HG03342 (cell line): ENCODE measurements around the gene ST8SIA6.
"Not testable (repeated sequence)": the region's sequence is repeated elsewhere in the genome, so short reads cannot be mapped to it uniquely, and the experiment has no call there.

Source experiments
- ATAC-seq: cut with Tn5 transposase; IDR thresholded peaks from one replicate; pipeline ENCODE4 v1.9.1; 2021; ENCODE audit warnings: mild to moderate bottlenecking, moderate library complexity; ENCODE audit not compliant: unreplicated experiment

The ST8SIA6 gene, protein sequence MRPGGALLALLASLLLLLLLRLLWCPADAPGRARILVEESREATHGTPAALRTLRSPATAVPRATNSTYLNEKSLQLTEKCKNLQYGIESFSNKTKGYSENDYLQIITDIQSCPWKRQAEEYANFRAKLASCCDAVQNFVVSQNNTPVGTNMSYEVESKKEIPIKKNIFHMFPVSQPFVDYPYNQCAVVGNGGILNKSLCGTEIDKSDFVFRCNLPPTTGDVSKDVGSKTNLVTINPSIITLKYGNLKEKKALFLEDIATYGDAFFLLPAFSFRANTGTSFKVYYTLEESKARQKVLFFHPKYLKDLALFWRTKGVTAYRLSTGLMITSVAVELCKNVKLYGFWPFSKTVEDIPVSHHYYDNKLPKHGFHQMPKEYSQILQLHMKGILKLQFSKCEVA

DNA sequence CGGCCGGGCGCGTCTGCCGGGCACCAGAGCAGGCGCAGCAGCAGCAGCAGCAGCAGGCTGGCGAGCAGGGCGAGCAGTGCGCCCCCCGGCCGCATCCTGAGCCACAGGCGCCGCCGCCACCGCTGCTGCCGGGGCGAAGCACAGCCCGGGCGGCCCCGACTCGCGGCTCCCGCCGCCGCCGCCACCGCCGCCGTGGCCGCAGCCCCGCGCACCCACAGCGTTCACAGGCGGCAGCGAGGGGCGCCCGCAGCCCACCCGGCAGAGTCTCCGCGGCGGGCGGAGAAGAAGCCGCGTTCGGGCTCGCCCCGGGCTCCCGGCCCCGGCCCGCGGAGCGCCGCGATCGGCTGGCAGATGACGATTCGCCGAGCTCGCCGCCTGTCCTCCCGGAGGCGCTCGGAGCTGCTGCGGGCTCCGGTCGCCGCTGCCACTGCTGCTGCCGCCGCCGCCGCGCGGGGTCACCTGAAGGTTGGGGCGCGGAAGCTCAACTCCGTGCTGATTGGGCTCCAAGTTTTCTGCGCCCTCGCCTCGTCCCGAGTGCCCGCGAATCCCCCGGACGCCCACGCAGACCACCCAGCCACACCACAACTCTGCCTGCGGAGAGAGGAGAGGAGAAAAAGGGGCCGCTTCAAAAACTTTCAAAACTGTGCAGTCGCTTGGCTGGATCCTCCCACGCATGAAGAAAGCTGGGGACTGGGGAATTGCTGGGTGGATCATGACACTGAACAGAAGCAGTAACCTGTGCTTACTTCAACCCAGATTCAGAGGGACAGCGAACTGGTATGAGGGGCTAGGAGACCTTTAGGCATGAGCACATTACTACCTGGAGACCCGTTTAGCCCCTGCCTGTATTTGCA is at the start of gene ST8SIA6:
TSS of gene ST8SIA6 (minus strand) at position 435 of the 854 bp plus-strand sequence. CDS start at position 95, 340 bp downstream.
- peak; percentile 58 for ATAC-seq

DNA sequence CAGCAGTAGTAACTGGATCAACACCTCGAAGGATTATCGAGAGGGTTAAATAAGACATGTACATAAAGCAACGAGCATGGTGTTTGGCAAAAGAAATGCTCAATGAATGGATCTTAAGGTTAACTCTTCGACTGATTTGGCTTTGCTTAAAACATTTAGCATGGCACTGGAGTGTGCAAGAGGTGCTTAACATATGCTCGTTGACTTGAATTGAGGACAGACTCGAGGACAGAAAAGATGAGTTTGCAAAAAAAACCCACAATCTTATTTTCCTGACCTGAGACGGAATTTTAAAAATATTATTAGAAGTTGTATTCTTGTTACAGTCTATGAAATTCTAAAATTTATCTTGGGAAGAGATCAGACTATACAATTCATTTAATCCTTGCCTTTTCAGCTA is 49.4 kb upstream of the ST8SIA6 start:
- no peak for ATAC-seq

DNA sequence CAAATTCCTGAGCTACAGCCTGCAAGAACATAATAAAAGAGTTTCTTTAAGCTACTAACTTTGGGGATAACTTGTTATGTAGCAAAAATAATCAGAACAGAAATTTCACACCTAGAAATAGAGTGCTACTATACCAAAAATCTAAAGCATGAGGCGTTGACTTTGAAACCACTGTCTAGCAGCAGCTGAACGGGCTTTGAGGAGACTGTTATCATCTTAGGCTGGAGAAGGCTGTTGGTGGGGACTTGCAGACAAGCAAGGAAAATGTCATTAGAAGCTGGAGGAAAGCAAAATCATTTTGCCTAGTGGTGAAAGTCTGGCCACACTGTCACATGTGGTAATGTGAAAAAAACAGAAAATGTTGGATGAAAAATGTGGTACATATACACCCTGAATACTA is 48.4 kb upstream of the ST8SIA6 start:
- ATAC-seq: no peak

DNA sequence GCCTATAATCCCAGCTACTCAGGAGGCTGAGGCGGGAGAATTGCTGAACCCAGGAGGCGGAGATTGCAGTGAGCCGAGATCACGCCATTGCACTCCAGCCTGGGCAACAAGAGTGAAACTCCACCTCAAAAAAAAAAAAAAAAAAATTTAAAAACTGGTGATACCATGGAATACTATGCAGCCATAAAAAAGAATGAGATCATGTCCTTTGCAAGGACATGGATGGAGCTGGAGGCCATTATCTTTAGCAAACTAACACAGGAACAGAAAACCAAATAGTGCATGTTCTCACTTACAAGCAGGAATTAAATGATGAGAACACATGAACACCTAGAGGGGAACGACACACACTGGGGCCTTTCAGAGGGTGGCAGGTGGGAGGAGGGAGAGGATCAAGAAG is 44.6 kb upstream of the ST8SIA6 start:
- not testable (repeated sequence) for ATAC-seq

DNA sequence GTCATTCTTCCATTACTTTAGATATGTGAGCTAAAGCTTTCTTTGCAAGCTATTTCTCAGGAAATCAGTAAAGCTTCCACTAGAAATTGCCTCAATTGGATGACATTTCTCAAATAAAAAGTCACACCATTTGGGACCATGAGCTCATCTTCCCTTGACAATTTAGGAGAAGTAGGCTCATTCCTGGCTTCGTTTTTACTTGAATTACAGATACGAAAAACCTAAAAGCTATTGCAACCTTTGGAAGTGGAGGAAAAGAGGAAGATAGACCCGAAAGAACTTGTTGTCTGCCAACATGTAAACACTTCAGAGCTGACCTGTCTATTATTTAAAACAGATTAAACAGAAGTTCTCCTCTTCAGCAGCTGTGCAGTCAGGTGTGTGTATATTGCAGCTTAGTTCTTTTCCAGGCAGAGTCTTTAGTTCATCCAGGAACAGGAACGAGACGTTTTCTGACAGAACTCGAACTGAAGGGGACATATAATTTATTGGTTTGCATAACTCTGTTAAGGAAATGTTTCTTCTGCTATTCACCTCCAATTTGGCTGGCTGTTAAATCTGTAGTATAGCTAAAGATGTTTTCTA is 43.1 kb upstream of the ST8SIA6 start:
- no peak for ATAC-seq

DNA sequence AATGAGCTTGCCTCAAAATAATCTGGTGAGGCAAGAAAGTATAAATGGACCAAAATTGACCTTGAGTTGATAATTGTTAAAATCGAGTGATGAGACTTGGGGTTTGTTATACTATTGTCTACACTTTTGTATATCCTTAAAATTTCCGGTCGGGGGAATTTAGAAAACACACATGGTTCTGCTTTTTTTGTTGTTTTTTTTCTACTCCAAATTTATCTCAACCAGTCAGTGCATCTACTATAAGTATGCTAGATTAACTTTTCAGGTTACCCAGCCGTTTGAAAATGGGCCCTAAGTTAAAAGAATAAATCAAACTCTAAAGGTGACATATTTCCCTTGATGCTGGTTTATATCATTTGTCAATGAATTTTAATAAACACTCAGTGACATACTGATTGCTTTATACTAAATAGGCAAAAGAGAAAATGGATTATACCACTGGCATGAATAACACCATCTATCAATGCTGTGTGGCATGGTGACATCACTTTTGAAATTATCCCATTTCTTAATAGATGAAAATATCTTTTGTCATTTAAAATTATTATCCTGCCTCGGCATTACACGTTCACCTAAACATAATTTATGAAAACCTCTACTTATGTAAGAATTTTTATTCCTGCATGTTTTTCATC is 40.3 kb upstream of the ST8SIA6 start:
- no peak for ATAC-seq

DNA sequence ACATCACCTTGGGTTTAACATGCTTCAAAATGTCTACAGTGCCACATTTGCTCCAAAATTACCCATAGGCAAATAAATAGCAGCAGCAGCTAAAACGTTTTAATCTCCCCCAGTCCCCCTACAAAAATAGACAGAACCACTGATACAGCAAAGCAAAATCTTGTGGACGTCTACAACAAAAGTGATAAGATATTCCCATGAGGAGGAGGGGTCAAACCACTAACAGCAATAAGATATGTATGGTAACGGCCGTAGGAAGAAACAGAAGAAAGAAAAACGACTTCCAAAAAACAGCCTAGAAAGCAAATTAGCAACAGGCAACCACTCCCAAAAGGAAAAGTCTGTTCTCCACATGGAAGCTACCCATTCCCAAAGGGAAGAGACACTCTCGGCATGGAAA is 34.5 kb upstream of the ST8SIA6 start:
- no peak for ATAC-seq

DNA sequence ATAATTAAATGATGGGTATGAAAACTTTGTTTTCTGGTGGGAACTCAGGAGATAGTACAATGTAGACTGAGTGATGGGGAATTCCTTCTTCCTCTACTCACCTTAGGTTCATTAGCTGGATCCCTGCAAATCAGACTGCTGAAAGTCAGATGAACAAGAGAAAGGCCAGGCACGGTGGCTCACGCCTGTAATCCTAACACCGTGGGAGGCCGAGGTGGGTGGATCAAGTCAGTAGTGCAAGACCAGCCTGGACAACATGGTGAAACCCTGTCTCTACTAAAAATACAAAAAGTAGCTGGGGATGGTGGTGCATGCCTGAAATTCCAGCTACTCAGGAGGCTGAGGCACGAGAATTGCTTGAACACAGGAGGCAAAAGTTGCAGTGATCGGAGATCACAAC is 28.7 kb upstream of the ST8SIA6 start:
- ATAC-seq: no peak

DNA sequence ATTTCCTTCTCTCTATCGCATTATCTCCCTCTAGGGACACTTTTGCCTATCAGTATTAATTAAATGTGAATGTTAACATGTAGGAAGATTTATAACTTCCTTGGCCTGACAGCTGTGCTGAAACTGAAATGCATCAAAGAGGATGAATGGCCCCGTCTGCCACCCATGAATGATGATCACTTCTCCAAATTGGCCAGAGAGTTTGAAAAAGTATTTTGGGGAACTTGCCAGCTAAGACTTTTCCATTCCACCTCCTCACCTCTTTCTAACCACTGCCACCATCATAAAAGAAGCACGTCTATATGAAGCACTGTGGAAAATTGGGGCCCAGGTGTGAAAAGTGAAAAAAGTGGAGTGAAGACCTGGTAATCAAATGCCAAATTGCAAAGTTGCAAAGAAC is 25.4 kb upstream of the ST8SIA6 start:
- ATAC-seq: no peak

DNA sequence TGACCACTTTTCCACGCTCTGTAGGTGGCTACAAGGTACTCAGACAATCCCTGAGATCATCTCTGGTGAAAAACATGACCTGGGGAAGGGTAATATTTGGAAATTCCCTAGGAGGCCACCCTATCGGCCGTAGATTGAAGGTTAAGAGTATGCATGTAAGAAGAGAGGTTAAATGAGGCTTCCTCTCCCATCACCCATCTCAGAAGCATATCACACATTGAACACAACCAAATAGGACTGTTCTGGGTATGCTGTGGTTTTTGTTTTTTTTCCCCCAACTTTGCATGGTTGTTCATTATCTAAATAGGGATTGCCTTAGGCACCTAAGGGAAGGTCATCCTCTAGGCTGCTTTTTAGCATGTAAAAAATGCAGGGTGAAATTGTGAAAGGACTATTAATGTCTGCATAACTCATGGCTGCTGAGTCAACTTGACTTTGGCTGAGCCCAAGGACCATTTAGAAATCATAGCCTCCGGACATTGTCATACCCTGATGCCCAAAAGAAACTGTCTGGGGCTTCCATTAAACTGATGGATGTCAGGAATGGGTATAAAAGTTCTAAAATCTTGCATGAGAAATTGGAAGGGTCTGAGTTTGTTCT is 24.7 kb upstream of the ST8SIA6 start:
- no peak for ATAC-seq

DNA sequence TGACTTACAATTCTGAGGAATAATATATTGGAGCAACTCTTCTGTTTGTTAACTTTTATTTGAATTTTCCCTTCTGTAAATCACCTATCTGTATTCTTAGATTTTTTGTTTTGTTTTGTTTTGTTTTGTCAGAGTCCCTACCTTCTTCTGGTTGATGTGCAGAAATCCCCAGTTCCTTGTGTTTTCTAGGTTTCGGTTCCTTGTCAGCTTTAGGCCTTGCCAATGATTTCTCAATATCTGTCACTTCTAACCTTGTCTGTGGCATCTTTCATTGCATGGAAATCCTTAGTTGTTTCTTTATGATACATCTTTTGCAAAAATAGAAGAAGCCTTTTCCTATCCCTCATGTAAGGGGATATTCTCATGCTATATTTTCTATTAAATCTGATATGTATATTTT is 21.7 kb upstream of the ST8SIA6 start:
- ATAC-seq: peak; percentile 86

DNA sequence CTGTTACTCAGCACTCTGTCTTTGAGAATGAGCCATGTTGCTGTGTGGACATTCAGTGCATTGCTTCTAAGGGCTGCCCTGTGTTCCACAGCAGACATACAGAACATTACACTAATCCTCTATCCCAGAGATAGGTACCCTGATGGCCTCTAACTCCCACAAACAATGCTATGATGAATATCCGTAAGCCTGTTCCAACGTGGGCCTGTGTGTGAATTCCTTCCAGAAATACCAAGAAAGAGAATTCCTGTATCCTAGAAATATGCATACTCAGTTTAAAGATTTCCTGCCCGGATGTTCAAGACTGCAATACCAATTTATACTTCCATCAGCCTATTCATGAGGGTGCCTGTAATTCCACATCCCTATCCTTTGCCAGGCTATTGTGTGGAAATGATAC is 21.3 kb upstream of the ST8SIA6 start:
- ATAC-seq: no peak

DNA sequence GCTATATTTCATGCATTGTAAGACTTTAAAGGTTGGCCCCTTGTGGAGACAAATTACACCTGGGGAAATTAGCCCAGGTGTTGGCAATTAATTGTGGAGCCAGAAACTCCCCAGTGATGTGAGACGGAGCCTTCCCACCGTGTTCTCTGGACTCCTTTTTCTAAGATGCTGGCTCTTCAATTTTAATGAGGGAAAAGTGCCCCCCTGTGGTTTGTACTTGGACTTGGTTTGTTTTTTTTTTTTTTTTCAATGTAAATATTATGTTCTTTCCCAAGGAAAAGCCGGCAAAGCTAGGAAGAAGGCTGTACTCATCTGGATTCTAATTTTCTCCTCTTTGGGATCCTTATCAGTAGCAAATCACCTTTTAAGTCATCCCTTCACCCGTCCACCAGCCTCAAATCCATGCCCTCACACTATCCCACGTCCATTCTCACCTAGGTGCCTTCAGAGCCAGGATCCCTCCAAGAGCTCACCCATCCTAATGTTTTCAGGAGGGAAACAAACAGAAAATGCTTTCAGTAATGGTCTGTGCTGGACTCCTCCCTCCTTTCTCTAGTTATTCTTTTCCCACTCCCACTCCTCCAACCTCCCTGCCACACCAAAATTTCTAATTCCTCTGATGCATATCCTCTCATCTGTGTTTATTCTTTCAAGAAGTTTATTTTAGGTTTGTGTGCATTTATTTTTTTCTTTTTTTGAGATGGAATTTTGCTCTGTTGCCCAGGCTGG is 20.4 kb upstream of the ST8SIA6 start:
- no peak for ATAC-seq

DNA sequence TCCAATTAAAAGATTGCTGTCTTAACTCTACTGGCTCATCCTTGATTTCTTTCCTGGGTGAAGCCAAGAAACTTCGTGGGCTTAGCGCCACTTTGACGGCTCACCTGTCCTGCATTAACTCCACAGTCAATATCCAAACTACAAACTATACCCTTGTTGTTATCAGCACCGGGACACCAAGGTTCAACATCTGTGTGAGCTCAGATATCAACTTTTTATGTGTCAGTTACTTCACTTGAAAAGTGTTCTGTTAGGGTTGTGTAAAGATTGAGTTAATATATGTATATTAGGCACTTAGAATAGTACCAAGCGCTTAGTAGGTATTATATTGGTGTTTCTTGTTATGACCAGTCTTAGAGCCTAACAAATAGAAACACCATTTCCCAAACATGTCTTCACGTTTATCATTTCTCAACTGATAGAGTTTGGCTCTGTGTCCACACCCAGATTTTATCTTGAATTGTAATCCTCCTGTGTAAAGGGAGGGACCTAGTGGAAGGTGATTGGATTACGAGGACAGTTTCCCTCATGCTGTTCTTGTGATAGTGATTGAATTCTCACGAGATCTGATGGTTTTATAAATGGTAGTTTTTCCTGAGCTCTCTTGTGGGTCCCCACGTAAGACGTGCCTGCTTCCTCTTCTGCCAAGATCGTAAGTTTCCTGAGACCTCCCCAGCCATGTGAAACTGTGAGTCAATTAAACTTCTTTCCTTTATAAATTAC is 19.0 kb upstream of the ST8SIA6 start:
- no peak for ATAC-seq

DNA sequence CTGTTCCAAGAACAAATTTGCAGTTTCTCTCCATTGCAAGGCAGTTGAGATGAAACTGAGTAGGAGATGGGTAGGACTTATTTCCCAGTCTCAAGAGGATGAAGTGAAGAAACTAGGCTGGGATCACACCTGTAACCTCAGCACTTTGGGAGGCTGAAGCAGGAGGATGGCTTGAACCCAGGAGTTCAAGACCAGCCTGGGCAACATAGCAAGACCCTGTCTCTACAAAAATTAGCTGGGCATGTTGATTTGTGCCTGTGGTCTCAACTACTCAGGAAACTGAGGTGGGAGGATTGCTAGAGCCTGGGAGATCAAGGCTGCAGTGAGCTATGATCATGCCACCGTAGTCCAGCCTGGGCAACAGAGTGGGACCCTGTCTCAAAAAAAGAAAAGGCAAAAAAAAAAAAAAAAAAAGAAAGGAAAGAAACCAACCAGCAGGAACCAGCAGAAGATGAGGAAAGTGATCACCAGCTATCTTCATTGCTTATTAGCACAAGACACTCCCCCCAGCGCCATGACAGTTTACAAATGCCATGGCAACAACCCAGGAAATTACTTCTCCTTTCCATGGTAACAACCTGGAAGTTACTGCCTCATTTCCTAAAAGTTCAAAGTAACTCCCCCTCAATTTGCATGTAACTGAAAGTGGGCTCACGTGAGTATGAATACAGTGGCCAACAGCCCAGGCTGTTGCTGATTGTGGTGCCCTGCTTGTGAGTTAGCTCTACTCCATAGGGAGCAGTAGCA is 18.3 kb upstream of the ST8SIA6 start:
- ATAC-seq: no peak

DNA sequence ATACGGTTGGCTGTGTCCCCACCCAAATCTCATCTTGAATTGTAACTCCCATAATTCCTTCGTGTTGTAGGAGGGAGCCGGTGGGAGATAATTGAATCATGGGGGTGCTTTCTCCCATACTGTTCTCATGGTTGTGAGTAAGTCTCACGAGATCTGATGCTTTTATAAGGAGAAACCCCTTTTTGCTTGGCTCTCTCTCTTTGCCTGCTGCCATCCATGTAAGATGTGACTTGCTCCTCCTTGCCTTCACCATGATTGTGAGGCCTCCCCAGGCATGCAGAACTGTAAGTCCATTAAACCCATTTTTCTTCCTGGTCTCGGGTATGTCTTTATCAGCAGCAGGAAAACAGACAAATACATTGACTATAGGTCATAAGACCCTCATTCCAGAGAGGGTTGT is 15.9 kb upstream of the ST8SIA6 start:
- ATAC-seq: no peak

DNA sequence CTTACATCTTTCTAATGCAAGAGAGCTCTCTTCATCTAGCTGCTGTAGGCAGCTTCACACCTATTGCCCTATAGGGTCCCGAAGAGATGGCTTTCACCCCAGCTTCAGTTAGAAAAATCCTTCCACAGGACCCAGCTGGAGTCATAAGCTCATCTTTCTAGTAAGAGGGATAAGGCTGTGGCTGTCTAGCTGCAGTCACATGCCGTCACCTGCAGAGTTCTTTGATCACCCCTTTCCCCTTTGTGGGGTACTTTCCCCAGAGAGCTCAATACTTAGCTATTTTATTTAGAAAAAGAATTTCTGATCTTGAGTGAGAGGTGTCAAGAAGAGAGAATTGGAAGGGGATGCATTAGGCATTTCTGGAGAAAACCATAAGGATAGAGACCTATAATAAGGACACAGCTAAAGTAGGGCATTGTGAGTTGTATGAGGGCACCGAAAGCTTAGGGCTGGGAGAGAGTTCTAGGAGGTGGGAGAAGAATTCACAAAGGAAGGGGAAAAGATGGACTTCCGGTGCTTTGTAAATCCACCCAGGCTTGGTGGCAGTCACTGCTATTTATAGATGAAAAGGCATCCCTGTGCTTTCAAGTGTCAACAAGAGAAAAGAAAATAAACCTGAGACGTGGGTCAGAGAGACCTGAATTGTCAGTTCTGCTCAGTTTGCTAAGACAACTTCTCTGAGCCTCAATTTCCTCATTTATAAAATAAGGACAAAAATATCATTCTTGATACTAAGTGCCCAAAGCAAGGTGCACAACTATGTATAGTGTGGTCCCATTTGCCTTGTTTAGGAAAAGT is 11.1 kb upstream of the ST8SIA6 start:
- no peak for ATAC-seq

DNA sequence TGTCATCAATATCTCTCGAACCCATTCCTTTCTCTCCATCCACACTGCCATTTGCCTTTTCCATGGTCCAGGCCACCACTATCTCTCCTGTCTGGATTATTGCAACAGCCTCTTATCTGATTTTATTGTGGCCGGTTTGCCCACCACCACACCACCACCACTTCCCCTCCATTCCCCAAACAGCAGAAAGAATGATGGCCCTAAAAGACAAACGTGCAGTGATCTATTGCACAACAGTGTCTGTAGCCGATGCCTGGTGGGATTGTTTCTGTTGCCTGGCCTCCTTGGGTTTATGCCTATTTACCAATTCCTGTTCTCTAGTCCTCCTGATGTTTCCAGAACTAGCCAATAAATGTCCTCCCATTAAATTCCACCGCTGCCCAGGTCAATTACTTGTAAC is 10.2 kb upstream of the ST8SIA6 start:
- no peak for ATAC-seq
